Nephron progenitor cell (in vitro differentiated cells): ENCODE measurements around the gene OR4Q2.
"Not testable (repeated sequence)": the region's sequence is repeated elsewhere in the genome, so short reads cannot be mapped to it uniquely, and the experiment has no call there.

Experiments
- DNase-seq: peaks from one replicate; pipeline ENCODE4 v3.0.0; 2021
- H3K27ac Mint-ChIP-seq: 2 replicates; pipeline ENCODE4 v1.8.0; 2021; ENCODE audit warnings: mild to moderate bottlenecking, moderate library complexity, mixed read lengths
- H3K27me3 Mint-ChIP-seq: 2 replicates; pipeline ENCODE4 v1.8.0; 2021; ENCODE audit warnings: mild to moderate bottlenecking, low read depth, mixed read lengths; ENCODE audit not compliant: poor library complexity
- H3K36me3 Mint-ChIP-seq: 2 replicates; pipeline ENCODE4 v1.8.0; 2021; ENCODE audit warnings: low read depth, mixed read lengths
- H3K4me1 Mint-ChIP-seq: 2 replicates; pipeline ENCODE4 v1.8.0; 2021; ENCODE audit warnings: mixed read lengths
- H3K4me3 Mint-ChIP-seq: 2 replicates; pipeline ENCODE4 v1.8.0; 2021; ENCODE audit warnings: mild to moderate bottlenecking, moderate library complexity, mixed read lengths
- H3K9me3 Mint-ChIP-seq: 2 replicates; pipeline ENCODE4 v1.8.0; 2021; ENCODE audit warnings: mild to moderate bottlenecking, moderate library complexity, mixed read lengths
- TF ChIP-seq, protein P1 (sequence below): fragments of 200-600 bp; sonication (generic); IDR thresholded peaks from 2 replicates; pipeline ENCODE4 v1.5.0; 2021; ENCODE audit warnings: antibody characterized with exemption

Gene OR4Q2

GRCh38 chr14:20001863-20002262, at the start of gene OR4Q2:
Gene OR4Q2 (plus strand): TSS chr14:20002163.
- H3K4me3 Mint-ChIP-seq, result no peak within 1 kb of the TSS
- DNase-seq, result no peak
- peaks cover 60% of the 10 kb centered on the region for H3K9me3 Mint-ChIP-seq
- H3K36me3 Mint-ChIP-seq, result no peaks in the 10 kb centered on the region
- TF ChIP-seq, protein P1, sequence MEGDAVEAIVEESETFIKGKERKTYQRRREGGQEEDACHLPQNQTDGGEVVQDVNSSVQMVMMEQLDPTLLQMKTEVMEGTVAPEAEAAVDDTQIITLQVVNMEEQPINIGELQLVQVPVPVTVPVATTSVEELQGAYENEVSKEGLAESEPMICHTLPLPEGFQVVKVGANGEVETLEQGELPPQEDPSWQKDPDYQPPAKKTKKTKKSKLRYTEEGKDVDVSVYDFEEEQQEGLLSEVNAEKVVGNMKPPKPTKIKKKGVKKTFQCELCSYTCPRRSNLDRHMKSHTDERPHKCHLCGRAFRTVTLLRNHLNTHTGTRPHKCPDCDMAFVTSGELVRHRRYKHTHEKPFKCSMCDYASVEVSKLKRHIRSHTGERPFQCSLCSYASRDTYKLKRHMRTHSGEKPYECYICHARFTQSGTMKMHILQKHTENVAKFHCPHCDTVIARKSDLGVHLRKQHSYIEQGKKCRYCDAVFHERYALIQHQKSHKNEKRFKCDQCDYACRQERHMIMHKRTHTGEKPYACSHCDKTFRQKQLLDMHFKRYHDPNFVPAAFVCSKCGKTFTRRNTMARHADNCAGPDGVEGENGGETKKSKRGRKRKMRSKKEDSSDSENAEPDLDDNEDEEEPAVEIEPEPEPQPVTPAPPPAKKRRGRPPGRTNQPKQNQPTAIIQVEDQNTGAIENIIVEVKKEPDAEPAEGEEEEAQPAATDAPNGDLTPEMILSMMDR, result no peak
- no peaks in the 10 kb centered on the region for H3K27me3 Mint-ChIP-seq
- H3K4me1 Mint-ChIP-seq, result no peaks in the 10 kb centered on the region
- H3K27ac Mint-ChIP-seq, result no peak within 1 kb of the TSS

- DNase-seq, H3K27me3 Mint-ChIP-seq, H3K36me3 Mint-ChIP-seq, H3K27ac Mint-ChIP-seq, H3K4me1 Mint-ChIP-seq, H3K4me3 Mint-ChIP-seq: not testable (repeated sequence)
- peaks cover 67% of the 10 kb centered on the region for H3K9me3 Mint-ChIP-seq
These were observed 32.2 kb upstream of the OR4Q2 start for GRCh38 chr14:19969735-19970134.

DNA sequence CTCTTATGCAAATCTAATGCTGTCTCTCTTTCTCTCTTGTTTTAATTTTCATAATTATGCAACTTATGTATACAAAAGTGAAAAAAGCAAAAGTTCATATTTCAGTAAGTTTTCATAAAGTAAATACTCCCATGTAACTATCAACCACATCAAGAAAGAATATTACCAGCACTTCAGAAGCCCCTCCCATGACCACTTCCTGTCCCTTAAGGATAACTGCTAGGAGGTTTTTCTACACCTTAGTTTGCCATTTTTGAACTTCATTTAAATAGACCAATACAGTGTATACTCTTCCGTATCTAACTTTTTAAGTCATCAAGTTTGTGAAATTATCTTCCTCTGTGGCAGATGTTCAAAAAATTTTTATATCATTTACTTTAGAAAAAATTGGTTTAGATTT, 27.1 kb upstream of the OR4Q2 start:
- H3K27ac Mint-ChIP-seq, result no peak overlapping the region
- H3K36me3 Mint-ChIP-seq, result no peaks in the 10 kb centered on the region
- no peak overlapping the region for H3K4me3 Mint-ChIP-seq
- H3K9me3 Mint-ChIP-seq, result peaks cover 49% of the 10 kb centered on the region
- H3K27me3 Mint-ChIP-seq, result no peaks in the 10 kb centered on the region
- TF ChIP-seq, protein P1, result no peak
- no peak for DNase-seq
- no peaks in the 10 kb centered on the region for H3K4me1 Mint-ChIP-seq

GRCh38 chr14:19975291-19975690, 26.7 kb upstream of the OR4Q2 start, which contains the start of gene OR4K15:
Gene OR4K15 (plus strand): TSS chr14:19975591. CDS start chr14:19975591, 0 bp downstream.
- Mint-ChIP-seq H3K27me3 (no peaks in the 10 kb centered on the region), H3K9me3 (peaks cover 52% of the 10 kb centered on the region), H3K4me1 (no peaks in the 10 kb centered on the region), H3K36me3 (no peaks in the 10 kb centered on the region), H3K27ac (no peak within 1 kb of the TSS), H3K4me3 (no peak within 1 kb of the TSS)
- TF ChIP-seq, protein P1, result no peak
- DNase-seq, result no peak

DNA sequence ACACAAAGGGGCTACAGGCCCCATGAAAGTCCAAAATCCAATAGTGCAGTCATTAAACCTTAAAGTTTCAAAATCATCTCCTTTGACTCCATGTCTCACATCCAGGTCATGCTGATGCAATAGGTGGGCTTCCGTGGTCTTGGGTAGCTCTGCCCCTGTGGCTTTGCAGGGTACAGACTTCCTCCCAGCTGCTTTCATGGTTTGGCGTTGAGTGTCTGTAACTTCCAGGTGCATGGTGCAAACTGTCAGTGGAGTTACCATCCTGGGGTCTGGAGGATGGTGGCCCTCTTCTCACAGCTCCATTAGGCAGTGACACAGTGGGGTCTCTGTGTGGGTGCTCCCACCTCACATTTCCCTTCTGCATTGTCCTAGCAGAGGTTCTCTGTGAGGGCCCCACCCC, 8.5 kb upstream of the OR4Q2 start:
- Mint-ChIP-seq H3K36me3 (no peaks in the 10 kb centered on the region), H3K27me3 (no peaks in the 10 kb centered on the region), H3K4me3 (no peak overlapping the region), H3K9me3 (peaks cover 90% of the 10 kb centered on the region), H3K27ac (no peak overlapping the region), H3K4me1 (no peaks in the 10 kb centered on the region)
- DNase-seq, result no peak
- TF ChIP-seq, protein P1, result no peak

DNA sequence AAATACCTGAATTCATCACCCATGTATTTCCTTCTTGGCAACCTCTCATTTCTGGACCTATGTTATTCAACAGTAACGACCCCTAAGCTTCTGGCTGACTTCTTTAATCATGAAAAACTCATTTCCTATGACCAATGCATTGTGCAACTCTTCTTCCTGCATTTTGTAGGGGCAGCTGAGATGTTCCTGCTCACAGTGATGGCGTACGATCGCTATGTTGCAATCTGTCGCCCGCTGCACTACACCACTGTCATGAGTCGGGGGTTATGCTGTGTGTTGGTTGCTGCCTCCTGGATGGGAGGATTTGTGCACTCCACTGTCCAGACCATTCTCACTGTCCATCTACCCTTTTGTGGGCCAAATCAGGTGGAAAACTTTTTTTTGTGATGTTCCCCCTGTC, 356 bp downstream of the OR4Q2 start:
- no peaks in the 10 kb centered on the region for H3K27me3 Mint-ChIP-seq
- TF ChIP-seq, protein P1, result no peak
- no peak for DNase-seq
- no peaks in the 10 kb centered on the region for H3K36me3 Mint-ChIP-seq
- no peaks in the 10 kb centered on the region for H3K4me1 Mint-ChIP-seq
- peaks cover 60% of the 10 kb centered on the region for H3K9me3 Mint-ChIP-seq
- no peak overlapping the region for H3K4me3 Mint-ChIP-seq
- no peak overlapping the region for H3K27ac Mint-ChIP-seq
